B cell (primary cell): ENCODE data around the gene RABGAP1L. TPM values are rescaled to one million over a fixed set of nuclear protein-coding genes. Genes with fewer than 3 reads are reported as not detected.

Experiments used
- ATAC-seq: fragments of 200-7000 bp; cut with Tn5 transposase; one replicate; pipeline ENCODE4 v1.10.0; 2021; ENCODE audit warnings: low read depth, mild to moderate bottlenecking, moderate number of reproducible peaks, moderate library complexity
- CTCF ChIA-PET: fragments of 350-600 bp; sonication (Branson Sonifier 250); formaldehyde crosslinking; loops from one replicate; lab custom pipeline; 2021; ENCODE audit warnings: antibody characterized with exemption, inconsistent platforms; lab: Charles Lee
- POLR2A ChIA-PET: fragments of 350-600 bp; sonication (Branson Sonifier 250); formaldehyde crosslinking; loops from one replicate; lab custom pipeline; 2021; ENCODE audit warnings: antibody characterized with exemption; lab: Charles Lee
- DNase-seq: peaks from one replicate; pipeline ENCODE4 v3.0.0; 2013
- H2AFZ ChIP-seq: 2 replicates; pipeline ENCODE4 v1.6.1; 2012; ENCODE audit warnings: mild to moderate bottlenecking, low read depth, low read length; ENCODE audit not compliant: insufficient read depth, poor library complexity, severe bottlenecking
- H3K27ac ChIP-seq, 2 donors: 1 replicate in 1 of 2; 2 replicates in 1 of 2; pipeline ENCODE4 v1.5.1; 2012 to 2013; ENCODE audit warnings: low read length in 2 of 2, mild to moderate bottlenecking in 2 of 2, moderate library complexity in 1 of 2
- H3K27me3 ChIP-seq, 4 experiments: fragments of 200-600 bp in 1 of 4; sonication (generic) in 1 of 4; replicated peaks in 1 of 4; 1 replicate in 2 of 4; 2 replicates in 2 of 4; pipeline versions ENCODE4 v1.6.1 to v1.7.0; 2013 to 2016; ENCODE audit warnings: low read length in 3 of 4, mild to moderate bottlenecking in 2 of 4, mixed read lengths in 1 of 4, moderate library complexity in 1 of 4; ENCODE audit not compliant: insufficient read depth in 4 of 4, control insufficient read depth in 3 of 4; ENCODE audit errors: control extremely low read depth in 1 of 4
- H3K36me3 ChIP-seq, 2 experiments: replicated peaks in 1 of 2; 1 replicate in 1 of 2; 2 replicates in 1 of 2; pipeline versions ENCODE4 v1.6.1 to v1.7.1; 2013; ENCODE audit warnings: low read length in 1 of 2; ENCODE audit not compliant: insufficient read depth in 2 of 2, control insufficient read depth in 1 of 2; ENCODE audit errors: control extremely low read depth in 1 of 2, extremely low read depth in 1 of 2
- H3K4me1 ChIP-seq, 2 donors: fragments of 200-600 bp in 1 of 2; sonication (generic) in 1 of 2; 1 replicate in 1 of 2; 2 replicates in 1 of 2; pipeline versions ENCODE4 v1.5.1 to v1.6.1; 2013 to 2017; ENCODE audit warnings: low read length in 2 of 2; ENCODE audit not compliant: control insufficient read depth in 2 of 2, insufficient read depth in 2 of 2
- H3K4me2 ChIP-seq: replicated peaks from 2 replicates; pipeline ENCODE3; 2012; ENCODE audit warnings: mild to moderate bottlenecking, low read depth, low read length; ENCODE audit not compliant: poor library complexity, severe bottlenecking
- H3K4me3 ChIP-seq, 5 experiments: fragments of 200-600 bp in 1 of 5; sonication (generic) in 1 of 5; 1 replicate in 3 of 5; 2 replicates in 2 of 5; pipeline versions ENCODE4 v1.5.1 to v1.7.0; 2011 to 2016; ENCODE audit warnings: low read length in 4 of 5, mild to moderate bottlenecking in 4 of 5, low read depth in 2 of 5, control low read depth in 1 of 5, moderate library complexity in 1 of 5; ENCODE audit not compliant: insufficient read depth in 1 of 5; ENCODE audit errors: control extremely low read depth in 1 of 5, extremely low read depth in 1 of 5
- H3K79me2 ChIP-seq: fragments of 200-600 bp; sonication (generic); one replicate; pipeline ENCODE4 v1.6.0; 2016; ENCODE audit warnings: low read length; ENCODE audit not compliant: control insufficient read depth, insufficient read depth
- H3K9ac ChIP-seq: fragments of 200-600 bp; sonication (generic); 2 replicates; pipeline ENCODE4 v1.6.1; 2017; ENCODE audit warnings: mild to moderate bottlenecking, low read length, moderate library complexity
- H3K9me3 ChIP-seq, 3 donors: one replicate each; pipeline versions ENCODE4 v1.6.1 to v1.7.1; 2013; ENCODE audit warnings: low read length in 2 of 3; ENCODE audit not compliant: control insufficient read depth in 2 of 3, insufficient read depth in 1 of 3; ENCODE audit errors: control extremely low read depth in 1 of 3
- H4K20me1 ChIP-seq: 2 replicates; pipeline ENCODE4 v1.6.0; 2012; ENCODE audit warnings: mild to moderate bottlenecking, low read length; ENCODE audit not compliant: insufficient read depth, control insufficient read depth, poor library complexity, severe bottlenecking
- H3K27ac Mint-ChIP-seq: one replicate; pipeline ENCODE4 v1.8.0; 2021; ENCODE audit warnings: mixed read lengths
- H3K27me3 Mint-ChIP-seq: one replicate; pipeline ENCODE4 v1.8.0; 2021; ENCODE audit warnings: mixed read lengths
- H3K4me1 Mint-ChIP-seq: one replicate; pipeline ENCODE4 v1.8.0; 2021; ENCODE audit warnings: mixed read lengths
- H3K4me3 Mint-ChIP-seq: one replicate; pipeline ENCODE4 v1.8.0; 2021; ENCODE audit warnings: mixed read lengths
- H3K9me3 Mint-ChIP-seq: one replicate; pipeline ENCODE4 v1.8.0; 2022; ENCODE audit warnings: mixed read lengths; ENCODE audit not compliant: insufficient read depth
- EZH2 ChIP-seq: IDR thresholded peaks from 2 replicates; pipeline ENCODE4 v1.6.1; 2012; ENCODE audit warnings: borderline replicate concordance, low read depth, mild to moderate bottlenecking, moderate library complexity, low read length; ENCODE audit not compliant: insufficient read depth, poor library complexity, severe bottlenecking
- WGBS: methylation state at CpG from one replicate; pipeline ENCODE4 v1.1.5; 2013; ENCODE audit warnings: missing lambda C conversion rate; ENCODE audit not compliant: insufficient coverage; 5-methylcytosine and 5-hydroxymethylcytosine counted together
- intact Hi-C: fragments of 100-400 bp; cut with micrococcal nuclease; formaldehyde crosslinking; loops from one replicate; pipeline ENCODE4 v1.10.0; 2022
- polyA plus RNA-seq: library from polyadenylated mRNA; depleted of rRNA; stranded (reverse); fragments of >200 nt; gene quantifications from 2 replicates; pipeline ENCODE4 v1.2.3, GENCODE V29; 2012
- total RNA-seq, 2 donors: library from RNA; stranded (reverse); fragments of 120-200 nt in 1 of 2; gene quantifications; 1 replicate in 1 of 2; 2 replicates in 1 of 2; pipeline versions ENCODE4 v1.2.3 to v1.2.4, GENCODE V29; 2013 to 2022
- TF ChIP-seq, protein P1 (sequence below): fragments of 200-600 bp; IDR thresholded peaks from one replicate; pipeline ENCODE4 v1.8.0; 2022; ENCODE audit warnings: antibody characterized with exemption, mild to moderate bottlenecking

The RABGAP1L gene
- total and polyA plus RNA-seq, 2 donors (not counting 1 experiment from before 2014, with no cell fraction given), result 34.9 to 159 TPM

DNA sequence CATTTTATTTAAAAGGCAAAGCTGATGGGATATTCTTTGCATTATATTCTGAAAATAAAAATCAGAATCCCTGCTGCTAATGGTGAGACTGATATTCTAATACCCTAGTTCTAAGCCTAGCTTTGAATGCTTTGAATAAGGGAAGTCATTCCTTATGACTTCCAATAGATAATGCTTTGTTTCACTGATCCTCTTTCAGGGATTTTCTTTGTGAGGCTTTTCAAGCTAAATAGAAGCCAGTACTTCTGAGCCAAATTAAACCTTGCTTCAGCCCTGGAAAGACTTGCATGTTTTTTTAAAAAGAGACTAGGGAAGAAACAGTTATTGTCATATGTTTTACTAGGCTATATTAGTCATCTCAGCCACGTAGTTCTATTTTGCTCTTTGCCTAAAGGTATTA, 771.9 kb downstream of the RABGAP1L start:
- H3K4me3 ChIP-seq, result no peak overlapping the region
- TF ChIP-seq EZH2, result no peak
- TF ChIP-seq, protein P1, sequence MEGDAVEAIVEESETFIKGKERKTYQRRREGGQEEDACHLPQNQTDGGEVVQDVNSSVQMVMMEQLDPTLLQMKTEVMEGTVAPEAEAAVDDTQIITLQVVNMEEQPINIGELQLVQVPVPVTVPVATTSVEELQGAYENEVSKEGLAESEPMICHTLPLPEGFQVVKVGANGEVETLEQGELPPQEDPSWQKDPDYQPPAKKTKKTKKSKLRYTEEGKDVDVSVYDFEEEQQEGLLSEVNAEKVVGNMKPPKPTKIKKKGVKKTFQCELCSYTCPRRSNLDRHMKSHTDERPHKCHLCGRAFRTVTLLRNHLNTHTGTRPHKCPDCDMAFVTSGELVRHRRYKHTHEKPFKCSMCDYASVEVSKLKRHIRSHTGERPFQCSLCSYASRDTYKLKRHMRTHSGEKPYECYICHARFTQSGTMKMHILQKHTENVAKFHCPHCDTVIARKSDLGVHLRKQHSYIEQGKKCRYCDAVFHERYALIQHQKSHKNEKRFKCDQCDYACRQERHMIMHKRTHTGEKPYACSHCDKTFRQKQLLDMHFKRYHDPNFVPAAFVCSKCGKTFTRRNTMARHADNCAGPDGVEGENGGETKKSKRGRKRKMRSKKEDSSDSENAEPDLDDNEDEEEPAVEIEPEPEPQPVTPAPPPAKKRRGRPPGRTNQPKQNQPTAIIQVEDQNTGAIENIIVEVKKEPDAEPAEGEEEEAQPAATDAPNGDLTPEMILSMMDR, result no peak
- ATAC-seq (no peak), DNase-seq (no peak)
- no peaks in the 10 kb centered on the region for H3K9me3 ChIP-seq
- H3K79me2 ChIP-seq, result no peaks in the 10 kb centered on the region
- no peaks in the 10 kb centered on the region for H4K20me1 ChIP-seq
- H3K9me3 Mint-ChIP-seq, result no peaks in the 10 kb centered on the region
- H3K27me3 Mint-ChIP-seq, result no peaks in the 10 kb centered on the region
- ChIA-PET CTCF (interaction anchor here (1.3 kb wide), 1 partner anchor 9 kb away, joined by 3 read pairs; no protein-coding TSS in a partner anchor), POLR2A (no interaction called here)
- no peak overlapping the region for H3K4me2 ChIP-seq
- no peaks in the 10 kb centered on the region for H3K4me1 ChIP-seq
- no peak overlapping the region for H2AFZ ChIP-seq
- H3K9ac ChIP-seq, result no peak overlapping the region
- no peaks in the 10 kb centered on the region for H3K4me1 Mint-ChIP-seq
- no peak overlapping the region for H3K27ac ChIP-seq
- intact Hi-C loops, result no loop called here
- H3K27ac Mint-ChIP-seq, result no peak overlapping the region
- H3K4me3 Mint-ChIP-seq, result no peak overlapping the region
- no CpG with 5 or more reads among the region's 1 CpG for WGBS
- H3K27me3 ChIP-seq, result no peaks in the 10 kb centered on the region
- H3K36me3 ChIP-seq, result no peaks in the 10 kb centered on the region

DNA sequence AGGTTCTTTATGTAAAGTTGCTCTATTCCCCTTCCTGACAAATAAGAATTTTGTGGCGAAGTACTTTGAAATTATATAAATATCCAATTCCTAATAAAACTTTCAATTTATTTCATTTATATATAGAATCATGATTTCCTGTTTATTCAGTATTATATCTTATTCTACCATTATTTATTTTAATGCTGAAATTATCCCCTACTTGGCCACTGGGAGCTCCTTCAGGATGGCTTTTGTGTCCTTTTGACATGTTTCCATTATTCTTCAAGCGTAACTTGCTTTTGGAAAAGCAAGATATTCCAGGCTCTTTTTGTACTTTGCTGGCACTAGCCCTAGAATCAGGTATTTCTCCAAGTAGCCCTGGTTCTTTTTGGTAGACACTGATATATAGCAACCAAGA, 773.3 kb downstream of the RABGAP1L start:
- H3K4me3 Mint-ChIP-seq, result no peak overlapping the region
- POLR2A ChIA-PET, result no interaction called here
- H3K4me3 ChIP-seq, result no peak overlapping the region
- no peak overlapping the region for H3K4me2 ChIP-seq
- H3K9ac ChIP-seq, result no peak overlapping the region
- H3K36me3 ChIP-seq, result no peaks in the 10 kb centered on the region
- H3K27ac Mint-ChIP-seq, result no peak overlapping the region
- H3K79me2 ChIP-seq, result no peaks in the 10 kb centered on the region
- WGBS, result 100% methylated on average over 1 of the region's 2 CpGs
- H3K27me3 ChIP-seq, result no peaks in the 10 kb centered on the region
- no peak overlapping the region for H2AFZ ChIP-seq
- ATAC-seq (no peak), DNase-seq (no peak)
- H3K4me1 Mint-ChIP-seq, result no peaks in the 10 kb centered on the region
- H3K4me1 ChIP-seq, result no peaks in the 10 kb centered on the region
- H4K20me1 ChIP-seq, result no peaks in the 10 kb centered on the region
- H3K27ac ChIP-seq, result no peak overlapping the region
- no peaks in the 10 kb centered on the region for H3K9me3 Mint-ChIP-seq
- no peaks in the 10 kb centered on the region for H3K9me3 ChIP-seq
- CTCF ChIA-PET, result no interaction called here
- intact Hi-C loops, result no loop called here
- TF ChIP-seq EZH2, result no peak
- TF ChIP-seq, protein P1, result no peak
- H3K27me3 Mint-ChIP-seq, result no peaks in the 10 kb centered on the region
